Right renal pelvis (tissue), 4 donors: ENCODE results near the gene MMADHC. TPM values are rescaled to one million over a fixed set of nuclear protein-coding genes. Genes with fewer than 3 reads are reported as not detected.
"Not testable (repeated sequence)": the region's sequence is repeated elsewhere in the genome, so short reads cannot be mapped to it uniquely, and the experiment has no call there.

Experiments
- DNase-seq, 4 donors: peaks; one replicate each; pipeline ENCODE4 v3.0.0-alpha.2; 2013; ENCODE audit warnings: low read depth in 4 of 4, low spot score in 3 of 4, missing footprints in 1 of 4
- polyA plus RNA-seq, 4 donors: library from polyadenylated mRNA; unstranded; fragments of 120-200 nt; gene quantifications; one replicate each; pipeline ENCODE4 v1.2.1, GENCODE V29; 2013; ENCODE audit not compliant: insufficient read length in 4 of 4

MMADHC gene
- polyA plus RNA-seq, 4 donors = 119 to 131 (median 128) TPM

GRCh38 chr2:149595056-149595963 is 7.7 kb upstream of the MMADHC start:
- no peak for DNase-seq

- no peak for DNase-seq
Observed at GRCh38 chr2:149594411-149594810, 6.8 kb upstream of the MMADHC start.

GRCh38 chr2:149587950-149588487 is 444 bp upstream of the MMADHC start:
- DNase-seq = no peak

GRCh38 chr2:149586898-149587219 is 716 bp downstream of the MMADHC start:
- DNase-seq = no peak

GRCh38 chr2:149586063-149586462 is 1.5 kb downstream of the MMADHC start:
- DNase-seq = no peak

GRCh38 chr2:149585166-149585885 is 2.2 kb downstream of the MMADHC start:
- no peak for DNase-seq

GRCh38 chr2:149579972-149580882 is 7.3 kb downstream of the MMADHC start:
- DNase-seq = no peak

GRCh38 chr2:149577269-149577668 is 10.3 kb downstream of the MMADHC start:
- DNase-seq = no peak

- no peak for DNase-seq
Observed at GRCh38 chr2:149575752-149576151, 11.8 kb downstream of the MMADHC start.

- no peak for DNase-seq
Observed at GRCh38 chr2:149575277-149575676, 12.3 kb downstream of the MMADHC start.

- DNase-seq = no peak
Observed at GRCh38 chr2:149573760-149574159, 13.8 kb downstream of the MMADHC start.

- no peak for DNase-seq
Observed at GRCh38 chr2:149572102-149572953, 15.2 kb downstream of the MMADHC start.

GRCh38 chr2:149568138-149568537 is 19.4 kb downstream of the MMADHC start:
- DNase-seq = no peak

GRCh38 chr2:149566652-149567051 is 20.9 kb downstream of the MMADHC start:
- no peak for DNase-seq

- not testable (repeated sequence) for DNase-seq
Observed at GRCh38 chr2:149565625-149566024, 21.9 kb downstream of the MMADHC start.

- DNase-seq = no peak
Observed at GRCh38 chr2:149564983-149565382, 22.6 kb downstream of the MMADHC start.

GRCh38 chr2:149564097-149564496 is 23.5 kb downstream of the MMADHC start:
- no peak for DNase-seq

GRCh38 chr2:149562324-149562723 is 25.3 kb downstream of the MMADHC start:
- DNase-seq = peak in 1 of 4 donors; percentile 20

- peak in 1 of 4 donors; percentile 26 for DNase-seq
Observed at GRCh38 chr2:149561309-149561926, 26.2 kb downstream of the MMADHC start.
